Breast epithelium (tissue), 4 donors: ENCODE measurements around the gene FAM162A. TPM values are rescaled to one million over a fixed set of nuclear protein-coding genes. Genes with fewer than 3 reads are reported as not detected.
A peak's percentile ranks its signal among the peaks of the same experiment; 100 is the strongest.

Experiments used
- DNase-seq, 2 donors: peaks; one replicate each; pipeline ENCODE4 v3.0.0-alpha.2; 2019; ENCODE audit warnings: low spot score in 2 of 2
- H3K27ac ChIP-seq, 2 donors: fragments of 200-600 bp; sonication (generic) in 1 of 2; one replicate each; pipeline ENCODE4 v1.5.1; 2016 to 2019; ENCODE audit warnings: mild to moderate bottlenecking in 1 of 2
- H3K27me3 ChIP-seq, 2 donors: fragments of 200-600 bp; sonication (generic) in 1 of 2; one replicate each; pipeline versions ENCODE4 v1.5.1 to v1.6.0; 2017 to 2019; ENCODE audit warnings: control low read depth in 1 of 2, mild to moderate bottlenecking in 1 of 2
- H3K36me3 ChIP-seq: fragments of 200-600 bp; one replicate; pipeline ENCODE4 v1.5.1; 2019
- H3K4me1 ChIP-seq, 2 donors: fragments of 200-600 bp; sonication (generic); one replicate each; pipeline ENCODE4 v1.5.1; 2016 to 2019; ENCODE audit warnings: control low read depth in 1 of 2
- H3K4me3 ChIP-seq, 3 donors: fragments of 200-600 bp; sonication (generic); 1 replicate in 2 of 3; 2 replicates in 1 of 3; pipeline ENCODE4 v1.5.1; 2016 to 2019; ENCODE audit warnings: mild to moderate bottlenecking in 3 of 3, moderate library complexity in 2 of 3
- H3K9me3 ChIP-seq, 2 donors: fragments of 200-600 bp; sonication (generic) in 1 of 2; one replicate each; pipeline ENCODE4 v1.5.1; 2016 to 2019; ENCODE audit warnings: control low read depth in 1 of 2
- POLR2A ChIP-seq: fragments of 450-650 bp; IDR thresholded peaks from one replicate; pipeline ENCODE4 v1.6.1; 2016; ENCODE audit warnings: antibody characterized with exemption, mild to moderate bottlenecking, moderate library complexity
- POLR2AphosphoS5 ChIP-seq, 3 donors: sonication (generic); formaldehyde crosslinking; IDR thresholded peaks; one replicate each; pipeline ENCODE4 v1.6.1; 2017; ENCODE audit warnings: antibody characterized with exemption in 3 of 3
- intact Hi-C: fragments of 100-400 bp; cut with DNase I; formaldehyde crosslinking; loops from one replicate; pipeline ENCODE4 v1.15.1; 2023; ENCODE audit warnings: low total_unique reads
- total RNA-seq, 3 donors: library from RNA; depleted of rRNA; stranded (reverse); fragments of >200 nt; gene quantifications; one replicate each; pipeline ENCODE4 v1.1.0, GENCODE V29; 2016
- TF ChIP-seq, protein P1 (sequence below), 3 donors: fragments of 450-650 bp; IDR thresholded peaks; one replicate each; pipeline ENCODE4 v1.5.1; 2016 to 2017; ENCODE audit warnings: antibody characterized with exemption in 3 of 3, mild to moderate bottlenecking in 3 of 3, moderate library complexity in 3 of 3

FAM162A gene
- total RNA-seq, 3 donors from 2014 or later = 19.3 to 27.2 (median 26.5) TPM

DNA sequence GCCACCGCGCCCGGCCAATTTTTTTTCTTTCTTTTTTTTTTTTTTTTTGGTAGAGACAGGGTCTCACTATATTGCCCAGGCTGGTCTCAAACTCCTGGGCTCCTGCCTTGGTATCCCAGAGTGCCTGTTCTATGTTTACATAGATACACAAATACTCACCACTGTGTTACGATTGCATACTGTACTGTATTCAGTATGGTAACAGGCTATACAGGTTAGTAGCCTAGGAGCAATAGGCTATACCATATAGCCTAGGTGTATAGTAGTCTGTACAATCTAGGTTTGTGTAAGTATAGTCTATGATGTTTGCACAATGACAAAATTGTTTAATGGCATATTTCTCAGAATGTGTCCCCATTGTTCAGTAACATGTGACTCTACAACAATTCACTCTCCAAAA, 32.4 kb upstream of the FAM162A start:
- H3K9me3 ChIP-seq = no peaks in the 10 kb centered on the region
- DNase-seq = no peak
- H3K4me1 ChIP-seq = no peaks in the 10 kb centered on the region
- no peak for TF ChIP-seq POLR2A
- H3K27me3 ChIP-seq = no peaks in the 10 kb centered on the region
- H3K4me3 ChIP-seq = no peak overlapping the region
- no peak overlapping the region for H3K27ac ChIP-seq
- intact Hi-C loops = no loop called here
- no peaks in the 10 kb centered on the region for H3K36me3 ChIP-seq

DNA sequence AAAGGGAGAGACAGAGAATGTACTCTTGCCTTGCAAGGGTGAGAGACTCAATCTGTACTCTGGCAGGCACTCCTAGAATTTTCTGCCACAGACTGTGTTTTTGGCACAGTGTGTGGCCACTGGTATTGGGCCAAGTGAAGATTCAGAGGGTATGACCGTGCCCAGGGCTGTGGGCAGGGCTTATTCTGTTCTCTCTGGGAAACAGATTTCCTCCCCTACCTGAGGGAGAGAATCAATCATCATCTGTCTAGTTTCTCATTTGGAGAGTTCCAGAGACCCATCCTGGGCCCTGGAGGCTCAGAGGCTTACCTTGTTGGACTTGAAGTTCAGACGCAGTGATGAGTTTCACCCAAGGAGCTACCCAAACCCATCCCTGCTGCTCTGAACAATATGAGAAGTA, 30.8 kb upstream of the FAM162A start:
- Histone ChIP-seq H3K36me3 (no peaks in the 10 kb centered on the region), H3K9me3 (no peaks in the 10 kb centered on the region), H3K4me3 (no peak overlapping the region), H3K27me3 (no peaks in the 10 kb centered on the region), H3K4me1 (no peaks in the 10 kb centered on the region), H3K27ac (peak overlapping the region in 1 of 2 donors; percentile 48)
- peak; percentile 50 to 61 for DNase-seq
- TF ChIP-seq POLR2AphosphoS5 (IDR thresholded peaks at IDR 0.05) = no peak
- TF ChIP-seq, protein P1, sequence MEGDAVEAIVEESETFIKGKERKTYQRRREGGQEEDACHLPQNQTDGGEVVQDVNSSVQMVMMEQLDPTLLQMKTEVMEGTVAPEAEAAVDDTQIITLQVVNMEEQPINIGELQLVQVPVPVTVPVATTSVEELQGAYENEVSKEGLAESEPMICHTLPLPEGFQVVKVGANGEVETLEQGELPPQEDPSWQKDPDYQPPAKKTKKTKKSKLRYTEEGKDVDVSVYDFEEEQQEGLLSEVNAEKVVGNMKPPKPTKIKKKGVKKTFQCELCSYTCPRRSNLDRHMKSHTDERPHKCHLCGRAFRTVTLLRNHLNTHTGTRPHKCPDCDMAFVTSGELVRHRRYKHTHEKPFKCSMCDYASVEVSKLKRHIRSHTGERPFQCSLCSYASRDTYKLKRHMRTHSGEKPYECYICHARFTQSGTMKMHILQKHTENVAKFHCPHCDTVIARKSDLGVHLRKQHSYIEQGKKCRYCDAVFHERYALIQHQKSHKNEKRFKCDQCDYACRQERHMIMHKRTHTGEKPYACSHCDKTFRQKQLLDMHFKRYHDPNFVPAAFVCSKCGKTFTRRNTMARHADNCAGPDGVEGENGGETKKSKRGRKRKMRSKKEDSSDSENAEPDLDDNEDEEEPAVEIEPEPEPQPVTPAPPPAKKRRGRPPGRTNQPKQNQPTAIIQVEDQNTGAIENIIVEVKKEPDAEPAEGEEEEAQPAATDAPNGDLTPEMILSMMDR (IDR thresholded peaks at IDR 0.05) = no peak
- no peak for TF ChIP-seq POLR2A
- intact Hi-C loops = no loop called here

DNA sequence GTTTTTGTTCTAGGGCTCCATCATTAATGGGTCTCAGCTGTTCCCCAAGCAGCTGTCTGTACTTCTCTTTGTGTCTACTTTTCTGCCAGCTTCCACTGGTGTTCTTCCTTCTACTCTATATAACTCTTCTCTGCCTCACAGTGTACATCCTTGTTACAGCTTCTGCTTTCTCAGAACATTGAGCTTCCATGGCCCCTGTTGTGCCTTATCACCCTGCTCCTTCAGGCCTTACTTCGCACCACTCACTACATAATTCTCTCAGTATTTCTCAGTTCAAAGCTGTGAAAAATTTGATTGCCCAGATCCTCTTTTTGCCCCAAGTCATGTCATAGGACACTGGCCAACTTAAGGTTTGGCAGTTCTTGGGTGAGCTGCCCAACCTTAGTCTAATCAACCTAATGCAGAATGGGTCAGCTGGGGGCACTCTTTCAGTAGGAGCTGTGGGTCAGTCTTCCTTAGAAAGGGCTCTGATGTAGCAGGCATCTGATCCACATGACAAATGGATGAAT, 30.0 kb upstream of the FAM162A start:
- no peak overlapping the region for H3K4me3 ChIP-seq
- intact Hi-C loops = no loop called here
- TF ChIP-seq POLR2A = no peak
- TF ChIP-seq, protein P1 (IDR thresholded peaks at IDR 0.05) = no peak
- no peak for TF ChIP-seq POLR2AphosphoS5 (IDR thresholded peaks at IDR 0.05)
- H3K4me1 ChIP-seq = no peaks in the 10 kb centered on the region
- H3K27ac ChIP-seq = peak overlapping the region in 1 of 2 donors; percentile 48
- no peak for DNase-seq
- H3K27me3 ChIP-seq = no peaks in the 10 kb centered on the region
- H3K36me3 ChIP-seq = no peaks in the 10 kb centered on the region
- H3K9me3 ChIP-seq = no peaks in the 10 kb centered on the region

DNA sequence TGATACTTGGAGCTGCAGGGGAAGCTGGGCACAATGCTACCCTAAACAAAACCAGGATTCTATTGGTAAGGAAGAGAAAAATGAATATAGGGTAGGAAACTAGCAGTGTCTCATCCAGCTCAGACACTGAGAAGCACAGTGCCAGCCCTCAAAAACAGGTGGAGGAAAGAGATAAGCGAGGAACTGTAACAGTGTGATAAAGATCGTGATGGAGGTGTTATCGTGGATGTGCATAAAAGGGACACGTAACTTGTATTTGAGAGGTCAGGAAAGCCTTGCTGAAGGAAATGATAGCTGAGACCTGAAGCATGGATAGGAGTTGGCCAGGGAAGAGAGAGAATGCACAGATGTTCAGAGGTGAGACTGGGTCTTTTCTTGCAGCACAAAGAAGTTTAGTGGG, 28.4 kb upstream of the FAM162A start:
- intact Hi-C loops = no loop called here
- TF ChIP-seq POLR2AphosphoS5 (IDR thresholded peaks at IDR 0.05) (no peak), POLR2A (no peak)
- TF ChIP-seq, protein P1 (IDR thresholded peaks at IDR 0.05) = no peak
- DNase-seq = no peak
- H3K4me1 ChIP-seq = no peaks in the 10 kb centered on the region
- no peaks in the 10 kb centered on the region for H3K27me3 ChIP-seq
- H3K27ac ChIP-seq = no peak overlapping the region
- H3K4me3 ChIP-seq = no peak overlapping the region
- no peaks in the 10 kb centered on the region for H3K36me3 ChIP-seq
- H3K9me3 ChIP-seq = no peaks in the 10 kb centered on the region

DNA sequence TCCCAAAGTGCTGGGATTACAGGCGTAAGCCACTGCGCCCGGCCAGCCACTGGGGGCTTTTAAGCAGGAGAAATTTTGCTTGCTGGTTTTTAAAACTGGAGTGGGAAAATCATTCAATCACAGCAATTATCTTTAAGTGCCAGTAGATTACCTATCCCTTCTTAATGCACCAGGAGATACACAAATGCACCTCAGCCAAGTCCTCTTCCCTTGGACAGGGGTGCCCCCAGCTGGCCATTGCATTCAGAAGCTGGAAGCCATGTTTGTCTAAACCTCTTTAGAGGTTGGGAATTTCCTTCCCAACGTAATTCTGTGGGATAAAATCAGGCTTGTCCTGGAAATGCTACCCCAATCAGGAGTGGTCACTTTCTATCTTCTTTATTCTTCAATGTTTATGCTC, 27.6 kb upstream of the FAM162A start:
- Histone ChIP-seq H3K36me3 (no peaks in the 10 kb centered on the region), H3K9me3 (no peaks in the 10 kb centered on the region), H3K27ac (no peak overlapping the region), H3K4me1 (no peaks in the 10 kb centered on the region), H3K27me3 (no peaks in the 10 kb centered on the region), H3K4me3 (no peak overlapping the region)
- intact Hi-C loops = no loop called here
- TF ChIP-seq POLR2A (no peak), POLR2AphosphoS5 (IDR thresholded peaks at IDR 0.05) (no peak)
- TF ChIP-seq, protein P1 (IDR thresholded peaks at IDR 0.05) = peak in 2 of 3 donors; percentile 41 to 58
- peak; percentile 27 to 63 for DNase-seq
